GM12891 (cell line): Measurements from ENCODE around the gene CYYR1.

Experiments used
- DNase-seq: peaks from one replicate; pipeline ENCODE4 v3.0.0; 2011; ENCODE audit warnings: low spot score; ENCODE audit not compliant: insufficient read length
- FAIRE-seq: peaks from 2 replicates; lab custom pipeline; 2011; peaks lifted over from hg19 to GRCh38; lab: Jason Lieb, UNC
- PAX5 ChIP-seq: IDR thresholded peaks from 2 replicates; pipeline ENCODE4 v1.6.1; 2011; ENCODE audit warnings: low read length, moderate library complexity, mild to moderate bottlenecking; ENCODE audit not compliant: insufficient read depth, severe bottlenecking
- POLR2A ChIP-seq: IDR thresholded peaks from 2 replicates; pipeline ENCODE4 v1.6.1; 2011; ENCODE audit warnings: low read depth, low read length, control low read depth
- POLR2AphosphoS5 ChIP-seq: IDR thresholded peaks from 2 replicates; pipeline ENCODE4 v1.6.1; 2011; ENCODE audit warnings: low read depth, low read length, control low read depth
- POU2F2 ChIP-seq: IDR thresholded peaks from 2 replicates; pipeline ENCODE4 v1.6.1; 2011; ENCODE audit warnings: low read depth, mild to moderate bottlenecking, control low read depth, low read length, moderate library complexity
- SPI1 ChIP-seq: IDR thresholded peaks from 2 replicates; pipeline ENCODE4 v1.6.1; 2011; ENCODE audit warnings: low read depth, low read length, control low read depth
- TAF1 ChIP-seq: IDR thresholded peaks from 2 replicates; pipeline ENCODE4 v1.6.1; 2011; ENCODE audit warnings: low read depth, low read length, control low read depth

CYYR1 gene

GRCh38 chr21:26451081-26451740 lies 121.9 kb downstream of the CYYR1 start:
- DNase-seq (no peak), FAIRE-seq (no peak)
- TF ChIP-seq SPI1 (no peak), POLR2AphosphoS5 (no peak), TAF1 (no peak), POU2F2 (no peak)

GRCh38 chr21:26449161-26449560 lies 123.9 kb downstream of the CYYR1 start:
- FAIRE-seq (no peak), DNase-seq (no peak)
- no peak for TF ChIP-seq POU2F2
- no peak for TF ChIP-seq TAF1
- TF ChIP-seq SPI1 = no peak
- TF ChIP-seq PAX5 = no peak
- TF ChIP-seq POLR2AphosphoS5 = no peak
- no peak for TF ChIP-seq POLR2A

- no peak for DNase-seq
- FAIRE-seq = no peak
- TF ChIP-seq POLR2A = no peak
- TF ChIP-seq SPI1 = no peak
- TF ChIP-seq PAX5 = no peak
- no peak for TF ChIP-seq TAF1
- TF ChIP-seq POLR2AphosphoS5 = no peak
- no peak for TF ChIP-seq POU2F2
Observed at GRCh38 chr21:26448751-26449150, 124.3 kb downstream of the CYYR1 start.

- DNase-seq (no peak), FAIRE-seq (no peak)
- TF ChIP-seq POLR2A = no peak
- TF ChIP-seq PAX5 = no peak
- no peak for TF ChIP-seq POU2F2
- no peak for TF ChIP-seq SPI1
- no peak for TF ChIP-seq TAF1
- no peak for TF ChIP-seq POLR2AphosphoS5
Observed at GRCh38 chr21:26447932-26448475, 125.1 kb downstream of the CYYR1 start.

- TF ChIP-seq PAX5 = no peak
- no peak for TF ChIP-seq POLR2A
- no peak for TF ChIP-seq POU2F2
- no peak for TF ChIP-seq TAF1
- no peak for TF ChIP-seq POLR2AphosphoS5
- no peak for TF ChIP-seq SPI1
- no peak for FAIRE-seq
- DNase-seq = no peak
Observed at GRCh38 chr21:26445440-26445839, 127.6 kb downstream of the CYYR1 start.

GRCh38 chr21:26444646-26445045 lies 128.4 kb downstream of the CYYR1 start:
- FAIRE-seq (no peak), DNase-seq (no peak)
- TF ChIP-seq PAX5 = no peak
- TF ChIP-seq SPI1 = no peak
- no peak for TF ChIP-seq POLR2AphosphoS5
- TF ChIP-seq TAF1 = no peak
- no peak for TF ChIP-seq POLR2A
- no peak for TF ChIP-seq POU2F2

- TF ChIP-seq TAF1 = no peak
- FAIRE-seq = no peak
- no peak for DNase-seq
Observed at GRCh38 chr21:26443867-26444266, 129.2 kb downstream of the CYYR1 start.

- no peak for TF ChIP-seq SPI1
- no peak for TF ChIP-seq PAX5
- TF ChIP-seq POLR2A = no peak
- TF ChIP-seq POU2F2 = no peak
- no peak for TF ChIP-seq TAF1
- TF ChIP-seq POLR2AphosphoS5 = no peak
- FAIRE-seq = no peak
Observed at GRCh38 chr21:26443291-26443690, 129.8 kb downstream of the CYYR1 start.

GRCh38 chr21:26441149-26441548 lies 131.9 kb downstream of the CYYR1 start:
- TF ChIP-seq POU2F2 (no peak), TAF1 (no peak), POLR2A (no peak), SPI1 (no peak), POLR2AphosphoS5 (no peak), PAX5 (no peak)
- FAIRE-seq (no peak), DNase-seq (no peak)

More at GRCh38 chr21:26443291-26443690, 129.8 kb downstream of the CYYR1 start:
- DNase-seq = no peak

GRCh38 chr21:26438976-26439375 lies 134.1 kb downstream of the CYYR1 start:
- DNase-seq = no peak
- no peak for TF ChIP-seq TAF1
- no peak for TF ChIP-seq PAX5
- TF ChIP-seq SPI1 = no peak
- no peak for TF ChIP-seq POLR2AphosphoS5
- no peak for TF ChIP-seq POU2F2
- TF ChIP-seq POLR2A = no peak
- FAIRE-seq = no peak
